SK-N-SH (cell line): Measurements from ENCODE around the gene DYNC1LI2. TPM values are rescaled to one million over a fixed set of nuclear protein-coding genes. Genes with fewer than 3 reads are reported as not detected.
"Not testable (repeated sequence)": the region's sequence is repeated elsewhere in the genome, so short reads cannot be mapped to it uniquely, and the experiment has no call there.

Experiments
- CTCF ChIA-PET: fragments of 300-600, 350-600 bp; formaldehyde crosslinking; extraction: SDS; loops from one replicate; lab custom pipeline; 2021; lab: Yijun Ruan, JAX
- POLR2A ChIA-PET: fragments of 350-600 bp; sonication (Branson Sonifier 250); formaldehyde crosslinking; extraction: SDS; loops from one replicate; lab custom pipeline; 2020; ENCODE audit warnings: antibody characterized with exemption, inconsistent platforms; lab: Yijun Ruan, JAX
- DNase-seq: peaks from one replicate; pipeline ENCODE4 v3.0.0; 2012
- H2AFZ ChIP-seq: fragments of 200-600 bp; sonication (generic); 2 replicates; pipeline ENCODE4 v1.8.1; 2016; ENCODE audit warnings: antibody characterized with exemption, mild to moderate bottlenecking, low read depth
- H3F3A ChIP-seq: fragments of 200-600 bp; sonication (generic); replicated peaks from 2 replicates; pipeline ENCODE3; 2016; ENCODE audit warnings: antibody characterized with exemption, mild to moderate bottlenecking; ENCODE audit not compliant: insufficient read depth
- H3K27ac ChIP-seq, 2 experiments: fragments of 200-500 bp in 1 of 2; fragments of 200-600 bp in 1 of 2; sonication (Bioruptor generic) in 1 of 2; sonication (generic), shearing (Covaris generic) in 1 of 2; 2 replicates each; pipeline versions ENCODE4 v1.5.1 to v1.6.1; 2014 to 2016; ENCODE audit warnings: low read depth in 2 of 2, inconsistent platforms in 1 of 2, low read length in 1 of 2, mild to moderate bottlenecking in 1 of 2, mixed read lengths in 1 of 2
- H3K27me3 ChIP-seq: fragments of 200-600 bp; sonication (generic), shearing (Covaris generic); 2 replicates; pipeline ENCODE4 v1.6.1; 2016; ENCODE audit warnings: mixed run types; ENCODE audit not compliant: insufficient read depth
- H3K36me3 ChIP-seq, 2 experiments: fragments of 200-500 bp in 1 of 2; fragments of 200-600 bp in 1 of 2; sonication (Bioruptor generic) in 1 of 2; sonication (generic) in 1 of 2; replicated peaks in 1 of 2; 2 replicates each; pipeline versions ENCODE3 to v1.5.1; 2014 to 2016; ENCODE audit warnings: low read length in 1 of 2, mild to moderate bottlenecking in 1 of 2; ENCODE audit not compliant: insufficient read depth in 2 of 2, control insufficient read depth in 1 of 2
- H3K4me1 ChIP-seq, 2 experiments: fragments of 200-500 bp in 1 of 2; fragments of 200-600 bp in 1 of 2; sonication (Bioruptor generic) in 1 of 2; sonication (generic), shearing (Covaris generic) in 1 of 2; 2 replicates each; pipeline versions ENCODE4 v1.5.1 to v1.6.1; 2014 to 2016; ENCODE audit warnings: low read depth in 1 of 2, low read length in 1 of 2, mixed run types in 1 of 2; ENCODE audit not compliant: insufficient read depth in 2 of 2, control insufficient read depth in 1 of 2
- H3K4me2 ChIP-seq: fragments of 200-600 bp; sonication (generic), shearing (Covaris generic); 2 replicates; pipeline ENCODE4 v1.6.1; 2017; ENCODE audit warnings: mixed run types
- H3K4me3 ChIP-seq, 2 experiments: fragments of 200-500 bp in 1 of 2; fragments of 200-600 bp in 1 of 2; sonication (Bioruptor generic) in 1 of 2; sonication (generic), shearing (Covaris generic) in 1 of 2; 2 replicates each; pipeline versions ENCODE4 v1.5.1 to v1.8.1; 2014 to 2016; ENCODE audit warnings: low read depth in 2 of 2, inconsistent platforms in 1 of 2, low read length in 1 of 2, mild to moderate bottlenecking in 1 of 2, mixed read lengths in 1 of 2, moderate library complexity in 1 of 2
- H3K79me2 ChIP-seq: fragments of 200-600 bp; sonication (generic); 2 replicates; pipeline ENCODE4 v1.8.1; 2017; ENCODE audit warnings: mild to moderate bottlenecking; ENCODE audit not compliant: insufficient read depth
- H3K9ac ChIP-seq: fragments of 200-600 bp; sonication (generic); 2 replicates; pipeline ENCODE4 v1.6.1; 2017; ENCODE audit warnings: mixed run types
- H3K9me2 ChIP-seq: fragments of 200-600 bp; sonication (generic); 2 replicates; pipeline ENCODE4 v1.6.1; 2017; ENCODE audit warnings: mixed run types
- H3K9me3 ChIP-seq: fragments of 200-600 bp; sonication (generic); 2 replicates; pipeline ENCODE4 v1.6.1; 2017; ENCODE audit warnings: mixed run types, mild to moderate bottlenecking, moderate library complexity
- H4K20me1 ChIP-seq: fragments of 200-600 bp; sonication (generic); 2 replicates; pipeline ENCODE4 v1.6.1; 2017; ENCODE audit warnings: mild to moderate bottlenecking, mixed run types; ENCODE audit not compliant: insufficient read depth
- ELF1 ChIP-seq: IDR thresholded peaks from 2 replicates; pipeline ENCODE4 v1.4.0; 2012
- EP300 ChIP-seq, 2 experiments: IDR thresholded peaks; 2 replicates each; pipeline versions ENCODE4 v1.4.0 to v1.6.1; 2012; ENCODE audit warnings: borderline replicate concordance in 1 of 2, low read depth in 1 of 2, low read length in 1 of 2
- FOXJ3 ChIP-seq: sonication (generic); formaldehyde crosslinking; IDR thresholded peaks from 2 replicates; pipeline ENCODE4 v1.5.1; 2020; ENCODE audit warnings: mild to moderate bottlenecking, missing genetic modification reagents
- FOXM1 ChIP-seq: IDR thresholded peaks from 2 replicates; pipeline ENCODE4 v1.4.0; 2012; ENCODE audit warnings: low read depth, mild to moderate bottlenecking
- GATA2 ChIP-seq: sonication (generic); formaldehyde crosslinking; IDR thresholded peaks from 2 replicates; pipeline ENCODE4 v1.5.0; 2020; ENCODE audit warnings: mild to moderate bottlenecking, missing genetic modification reagents
- JUND ChIP-seq: IDR thresholded peaks from 2 replicates; pipeline ENCODE4 v1.4.0; 2012
- NRF1 ChIP-seq: IDR thresholded peaks from 2 replicates; pipeline ENCODE4 v1.6.1; 2012; ENCODE audit warnings: low read depth, mild to moderate bottlenecking, low read length
- POLR2AphosphoS5 ChIP-seq: IDR thresholded peaks from 2 replicates; pipeline ENCODE4 v1.6.1; 2012; ENCODE audit warnings: low read depth, low read length
- SMC3 ChIP-seq: IDR thresholded peaks from 2 replicates; pipeline ENCODE4 v1.6.1; 2012; ENCODE audit warnings: low read depth, low read length, improper control_type of control experiment
- TEAD4 ChIP-seq: IDR thresholded peaks from 2 replicates; pipeline ENCODE4 v1.4.0; 2012; ENCODE audit warnings: mild to moderate bottlenecking, borderline replicate concordance; ENCODE audit not compliant: insufficient read depth
- WGBS: methylation state at CpG from one replicate; pipeline ENCODE4 v1.1.6; 2017; ENCODE audit warnings: low lambda C conversion rate; 5-methylcytosine and 5-hydroxymethylcytosine counted together
- polyA plus RNA-seq, 3 experiments: library from polyadenylated mRNA; depleted of rRNA; stranded (reverse); fragments of >200 nt; gene quantifications; 2 replicates each; pipeline ENCODE4 v1.2.3, GENCODE V29; 2012
- TF ChIP-seq, protein P1 (sequence below): IDR thresholded peaks from 2 replicates; pipeline ENCODE4 v1.6.1; 2012; ENCODE audit warnings: mild to moderate bottlenecking, low read depth, low read length, moderate library complexity

Gene DYNC1LI2
- polyA plus RNA-seq, 1 of the 3 experiments (the other 2 are of a cell fraction), result 33.1 TPM

DNA sequence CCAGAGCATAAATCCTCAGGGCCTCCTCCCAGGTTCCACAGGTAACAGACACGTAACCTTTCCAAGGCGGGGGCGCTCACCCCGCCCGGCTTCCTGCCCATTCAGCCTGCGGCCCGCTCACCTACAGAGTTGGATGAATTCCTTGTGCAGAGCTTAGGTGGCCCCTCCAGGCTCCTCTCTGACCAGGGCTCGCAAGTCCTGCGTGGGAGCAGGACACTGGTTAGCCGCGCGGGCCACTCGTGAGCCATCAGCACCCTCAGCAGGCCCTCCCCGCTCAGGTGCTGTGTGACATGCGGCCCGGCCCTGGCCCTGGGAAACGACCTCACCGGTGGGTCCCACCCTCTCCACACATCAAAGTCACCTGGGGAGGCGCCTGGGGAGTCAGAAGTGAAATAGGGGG is 49.4 kb upstream of the DYNC1LI2 start:
- CTCF ChIA-PET, result interaction anchor here (0.7 to 1.0 kb wide), 2 partner anchors 30 to 193 kb away, joined by 3 to 4 read pairs; partner anchors contain the start of gene NAE1

DNA sequence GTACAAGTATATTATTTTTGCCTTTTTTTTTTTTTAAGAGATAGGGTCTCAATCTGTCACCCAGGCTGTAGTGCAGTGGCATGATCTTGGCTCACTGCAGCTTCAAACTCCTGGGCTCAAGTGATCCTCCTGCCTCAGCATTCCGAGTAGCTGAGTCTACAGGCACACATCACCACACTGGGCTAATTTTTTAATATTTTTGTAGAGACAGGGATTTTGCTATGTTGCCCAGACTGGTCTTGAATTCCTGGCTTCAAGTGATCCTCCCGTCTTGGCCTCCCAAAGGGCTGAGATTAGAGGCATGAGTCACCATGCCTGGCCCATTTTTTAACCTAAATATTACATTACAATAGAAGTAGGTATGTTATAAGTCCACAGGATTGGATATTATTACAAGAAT is 46.8 kb upstream of the DYNC1LI2 start:
- Histone ChIP-seq H3K27me3 (no peaks in the 10 kb centered on the region), H3K79me2 (no peaks in the 10 kb centered on the region), H3K9me2 (no peaks in the 10 kb centered on the region), H3K36me3 (peaks cover 11 to 16% of the 10 kb centered on the region in 2 experiments), H3K9me3 (no peaks in the 10 kb centered on the region), H3F3A (peaks cover 13% of the 10 kb centered on the region), H2AFZ (no peak overlapping the region), H3K4me3 (no peak overlapping the region), H3K27ac (no peak overlapping the region), H4K20me1 (no peaks in the 10 kb centered on the region), H3K4me2 (no peak overlapping the region), H3K9ac (no peak overlapping the region), H3K4me1 (no peaks in the 10 kb centered on the region)
- no peak for DNase-seq
- CTCF ChIA-PET, result interaction anchor here (1.2 kb wide), 2 partner anchors 47 to 70 kb away, joined by 3 to 5 read pairs; partner anchors contain the start of gene DYNC1LI2
- POLR2A ChIA-PET, result no interaction called here
- TF ChIP-seq, protein P1, sequence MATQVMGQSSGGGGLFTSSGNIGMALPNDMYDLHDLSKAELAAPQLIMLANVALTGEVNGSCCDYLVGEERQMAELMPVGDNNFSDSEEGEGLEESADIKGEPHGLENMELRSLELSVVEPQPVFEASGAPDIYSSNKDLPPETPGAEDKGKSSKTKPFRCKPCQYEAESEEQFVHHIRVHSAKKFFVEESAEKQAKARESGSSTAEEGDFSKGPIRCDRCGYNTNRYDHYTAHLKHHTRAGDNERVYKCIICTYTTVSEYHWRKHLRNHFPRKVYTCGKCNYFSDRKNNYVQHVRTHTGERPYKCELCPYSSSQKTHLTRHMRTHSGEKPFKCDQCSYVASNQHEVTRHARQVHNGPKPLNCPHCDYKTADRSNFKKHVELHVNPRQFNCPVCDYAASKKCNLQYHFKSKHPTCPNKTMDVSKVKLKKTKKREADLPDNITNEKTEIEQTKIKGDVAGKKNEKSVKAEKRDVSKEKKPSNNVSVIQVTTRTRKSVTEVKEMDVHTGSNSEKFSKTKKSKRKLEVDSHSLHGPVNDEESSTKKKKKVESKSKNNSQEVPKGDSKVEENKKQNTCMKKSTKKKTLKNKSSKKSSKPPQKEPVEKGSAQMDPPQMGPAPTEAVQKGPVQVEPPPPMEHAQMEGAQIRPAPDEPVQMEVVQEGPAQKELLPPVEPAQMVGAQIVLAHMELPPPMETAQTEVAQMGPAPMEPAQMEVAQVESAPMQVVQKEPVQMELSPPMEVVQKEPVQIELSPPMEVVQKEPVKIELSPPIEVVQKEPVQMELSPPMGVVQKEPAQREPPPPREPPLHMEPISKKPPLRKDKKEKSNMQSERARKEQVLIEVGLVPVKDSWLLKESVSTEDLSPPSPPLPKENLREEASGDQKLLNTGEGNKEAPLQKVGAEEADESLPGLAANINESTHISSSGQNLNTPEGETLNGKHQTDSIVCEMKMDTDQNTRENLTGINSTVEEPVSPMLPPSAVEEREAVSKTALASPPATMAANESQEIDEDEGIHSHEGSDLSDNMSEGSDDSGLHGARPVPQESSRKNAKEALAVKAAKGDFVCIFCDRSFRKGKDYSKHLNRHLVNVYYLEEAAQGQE, result no peak
- 0 out of 2 replicates have a peak, but pooled peaks have one; percentile 6 for TF ChIP-seq JUND
- no peak for TF ChIP-seq ELF1
- TF ChIP-seq GATA2, result no peak
- TF ChIP-seq FOXM1, result no peak
- TF ChIP-seq TEAD4, result no peak
- no peak for TF ChIP-seq EP300 (IDR thresholded peaks at IDR 0.05; ENCODE audit: borderline replicate concordance in 1 of 2, low read depth in 1 of 2, low read length in 1 of 2)
- no peak for TF ChIP-seq FOXJ3 (CRISPR knock-in tag)
- WGBS, result 73% methylated on average over 2 of the region's 2 CpGs

More for the DNA sequence above, 49.4 kb upstream of the DYNC1LI2 start:
- H3K4me2 ChIP-seq, result no peak overlapping the region
- POLR2A ChIA-PET, result no interaction called here
- no peak overlapping the region for H2AFZ ChIP-seq
- H4K20me1 ChIP-seq, result no peaks in the 10 kb centered on the region
- H3K9me3 ChIP-seq, result no peaks in the 10 kb centered on the region
- H3K79me2 ChIP-seq, result no peaks in the 10 kb centered on the region
- WGBS, result 95% methylated on average over 19 of the region's 19 CpGs
- H3F3A ChIP-seq, result peaks cover 13% of the 10 kb centered on the region
- no peaks in the 10 kb centered on the region for H3K9me2 ChIP-seq
- no peak overlapping the region for H3K9ac ChIP-seq
- no peaks in the 10 kb centered on the region for H3K4me1 ChIP-seq
- TF ChIP-seq POLR2AphosphoS5 (0 out of 2 replicates have a peak, but pooled peaks have one; percentile 3), SMC3 (no peak), NRF1 (no peak), ELF1 (no peak)
- H3K27ac ChIP-seq, result no peak overlapping the region
- peak; percentile 20 for DNase-seq
- no peaks in the 10 kb centered on the region for H3K27me3 ChIP-seq
- H3K4me3 ChIP-seq, result no peak overlapping the region
- peaks cover 38 to 39% of the 10 kb centered on the region in 2 experiments for H3K36me3 ChIP-seq

DNA sequence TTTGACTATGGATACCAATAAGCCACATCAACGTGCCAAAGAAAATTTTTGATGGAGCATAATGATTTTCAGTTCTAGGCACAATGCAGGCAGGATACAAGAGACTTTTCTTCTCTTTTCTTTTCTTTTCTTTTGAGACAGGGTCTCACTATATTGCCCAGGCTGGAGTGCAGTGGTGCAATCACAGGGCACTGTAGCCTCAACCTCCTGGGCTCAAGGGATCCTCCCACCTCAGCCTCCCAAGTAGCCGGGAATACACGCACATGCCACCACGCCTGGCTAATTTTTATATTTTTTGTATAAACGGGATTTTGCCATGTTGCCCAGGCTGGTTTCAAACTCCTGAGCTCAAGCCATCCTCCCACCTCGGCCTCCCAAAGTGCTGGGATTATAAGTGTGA is 42.6 kb upstream of the DYNC1LI2 start:
- WGBS, result 71% methylated on average over 6 of the region's 6 CpGs

More for the DNA sequence above, 42.6 kb upstream of the DYNC1LI2 start:
- DNase-seq, POLR2A ChIA-PET, H3K9me3 ChIP-seq, H4K20me1 ChIP-seq, CTCF ChIA-PET, H3K4me3 ChIP-seq, H3K36me3 ChIP-seq, H3K9ac ChIP-seq, H2AFZ ChIP-seq, H3K27me3 ChIP-seq, H3K27ac ChIP-seq, H3K9me2 ChIP-seq, H3K4me1 ChIP-seq, H3K79me2 ChIP-seq, H3K4me2 ChIP-seq: not testable (repeated sequence)
- H3F3A ChIP-seq, result peaks cover 12% of the 10 kb centered on the region
